Endodermal cell (in vitro differentiated cells): ENCODE results near the gene YIF1A. TPM values are rescaled to one million over a fixed set of nuclear protein-coding genes. Genes with fewer than 3 reads are reported as not detected.

Source experiments
- DNase-seq: peaks from one replicate; pipeline ENCODE4 v3.0.0-alpha.2; 2017
- H3K27ac ChIP-seq: 2 replicates; pipeline ENCODE4 v1.5.1; 2013; ENCODE audit warnings: mild to moderate bottlenecking, low read depth, low read length, moderate library complexity
- H3K27me3 ChIP-seq: 2 replicates; pipeline ENCODE4 v1.6.1; 2013; ENCODE audit warnings: mild to moderate bottlenecking, low read length, moderate library complexity; ENCODE audit not compliant: insufficient read depth, control insufficient read depth, poor library complexity, severe bottlenecking
- H3K36me3 ChIP-seq: 2 replicates; pipeline ENCODE4 v1.7.0; 2013; ENCODE audit warnings: mild to moderate bottlenecking, low read length, moderate library complexity; ENCODE audit not compliant: control insufficient read depth, insufficient read depth
- H3K4me1 ChIP-seq: one replicate; pipeline ENCODE4 v1.7.0; 2013; ENCODE audit warnings: low read length; ENCODE audit not compliant: control insufficient read depth, insufficient read depth
- H3K4me3 ChIP-seq: 2 replicates; pipeline ENCODE4 v1.5.1; 2013; ENCODE audit warnings: mild to moderate bottlenecking, low read length, moderate library complexity
- H3K9ac ChIP-seq: 2 replicates; pipeline ENCODE4 v1.6.1; 2013; ENCODE audit warnings: mild to moderate bottlenecking, low read length, moderate library complexity; ENCODE audit not compliant: poor library complexity, severe bottlenecking; ENCODE audit errors: extremely low read depth
- H3K9me3 ChIP-seq: 2 replicates; pipeline ENCODE4 v1.6.1; 2013; ENCODE audit warnings: mild to moderate bottlenecking, low read length, moderate library complexity; ENCODE audit not compliant: control insufficient read depth
- H3K27ac Mint-ChIP-seq: 2 replicates; pipeline ENCODE4 v1.8.0; 2020; ENCODE audit warnings: mixed read lengths
- H3K27me3 Mint-ChIP-seq: 2 replicates; pipeline ENCODE4 v1.8.0; 2021; ENCODE audit warnings: mild to moderate bottlenecking, mixed read lengths; ENCODE audit not compliant: insufficient read depth
- H3K36me3 Mint-ChIP-seq: 2 replicates; pipeline ENCODE4 v1.8.0; 2020; ENCODE audit warnings: low read depth, mixed read lengths
- H3K4me1 Mint-ChIP-seq: 2 replicates; pipeline ENCODE4 v1.8.0; 2020; ENCODE audit warnings: mixed read lengths
- H3K4me3 Mint-ChIP-seq: 2 replicates; pipeline ENCODE4 v1.8.0; 2020; ENCODE audit warnings: mild to moderate bottlenecking, moderate library complexity, mixed read lengths
- H3K9me3 Mint-ChIP-seq: 2 replicates; pipeline ENCODE4 v1.8.0; 2020; ENCODE audit warnings: mild to moderate bottlenecking, mixed read lengths
- WGBS, 2 experiments: methylation state at CpG; one replicate each; pipeline versions ENCODE4 v1.1.5 to v1.1.7; 2013; ENCODE audit warnings: missing lambda C conversion rate in 2 of 2, mixed read lengths in 1 of 2; ENCODE audit not compliant: insufficient coverage in 1 of 2, insufficient read length in 1 of 2; 5-methylcytosine and 5-hydroxymethylcytosine counted together
- total RNA-seq, 2 donors: library from RNA; stranded (reverse); fragmentation: NEBNext Ultra II Directional in 1 of 2; extraction: Animal tissue kit (Norgen Biotek cat#: 25700) in 1 of 2; gene quantifications; 2 replicates in 1 of 2; 3 replicates in 1 of 2; pipeline ENCODE4 v1.2.1, GENCODE V29; 2021
- TF ChIP-seq, protein P1 (sequence below): fragments of 200-600 bp; sonication (generic); conservative IDR thresholded peaks from 2 replicates; pipeline ENCODE4 v1.5.0; 2021; ENCODE audit warnings: antibody characterized with exemption, mild to moderate bottlenecking

The YIF1A gene
- total RNA-seq, 2 donors from 2014 or later: 70.6 to 80.1 TPM

DNA sequence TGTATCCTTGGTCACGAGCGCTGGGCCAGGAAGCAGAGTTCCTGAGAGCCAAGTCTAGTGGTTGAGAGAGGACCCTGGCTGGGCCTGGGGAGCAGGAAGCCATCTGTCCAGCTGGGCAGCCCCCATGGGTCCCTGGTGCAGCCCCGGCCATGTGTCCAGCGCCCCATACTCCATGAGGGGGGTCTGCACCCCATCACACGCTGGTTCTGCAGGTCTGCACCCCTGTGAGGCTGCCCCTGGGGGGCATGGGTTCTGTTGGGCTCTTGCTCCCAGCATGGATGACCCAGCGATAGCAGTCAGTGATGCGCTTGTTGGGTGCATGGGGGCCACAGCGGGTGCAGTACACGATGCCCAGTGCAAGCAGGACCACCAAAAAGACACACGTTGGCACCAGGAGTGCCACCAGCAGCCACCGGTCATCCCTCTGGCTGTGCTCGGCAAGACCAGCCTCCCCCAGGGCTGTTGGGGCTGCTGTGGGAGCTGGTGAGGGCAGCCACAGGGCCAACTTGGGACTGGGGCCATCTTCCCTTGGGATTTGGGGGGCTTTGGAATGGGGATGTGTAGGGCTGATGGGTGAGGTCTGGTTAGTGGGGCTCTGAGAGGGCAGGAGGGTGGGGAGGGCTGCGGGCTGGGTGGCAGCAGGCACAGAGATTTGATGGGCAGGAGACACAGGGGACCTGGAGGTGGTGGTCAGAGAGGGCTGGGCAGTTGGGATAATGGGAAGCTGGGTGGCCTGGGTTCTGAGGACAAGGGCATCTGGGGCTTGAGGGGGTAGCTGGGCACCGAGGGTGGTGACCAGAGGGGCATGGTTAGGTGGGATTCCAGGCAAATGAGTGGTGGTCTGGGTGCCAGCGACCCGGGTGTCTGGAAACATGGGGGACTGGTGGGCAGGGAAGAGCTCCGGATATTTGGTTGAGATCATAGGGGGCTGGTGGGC lies 25.9 kb upstream of the YIF1A start:
- no peak overlapping the region for H3K4me3 Mint-ChIP-seq
- peaks cover 9% of the 10 kb centered on the region for H3K4me1 Mint-ChIP-seq
- Histone ChIP-seq H3K9me3 (no peaks in the 10 kb centered on the region), H3K4me3 (no peak overlapping the region), H3K9ac (no peak overlapping the region), H3K27me3 (no peaks in the 10 kb centered on the region), H3K36me3 (no peaks in the 10 kb centered on the region), H3K4me1 (peaks cover 3% of the 10 kb centered on the region), H3K27ac (no peak overlapping the region)
- no peak overlapping the region for H3K27ac Mint-ChIP-seq
- peaks cover 22% of the 10 kb centered on the region for H3K27me3 Mint-ChIP-seq
- peaks cover 13% of the 10 kb centered on the region for H3K9me3 Mint-ChIP-seq
- 92 to 96% methylated on average over 13 to 17 of the region's 17 CpGs for WGBS, 2 experiments
- TF ChIP-seq, protein P1, sequence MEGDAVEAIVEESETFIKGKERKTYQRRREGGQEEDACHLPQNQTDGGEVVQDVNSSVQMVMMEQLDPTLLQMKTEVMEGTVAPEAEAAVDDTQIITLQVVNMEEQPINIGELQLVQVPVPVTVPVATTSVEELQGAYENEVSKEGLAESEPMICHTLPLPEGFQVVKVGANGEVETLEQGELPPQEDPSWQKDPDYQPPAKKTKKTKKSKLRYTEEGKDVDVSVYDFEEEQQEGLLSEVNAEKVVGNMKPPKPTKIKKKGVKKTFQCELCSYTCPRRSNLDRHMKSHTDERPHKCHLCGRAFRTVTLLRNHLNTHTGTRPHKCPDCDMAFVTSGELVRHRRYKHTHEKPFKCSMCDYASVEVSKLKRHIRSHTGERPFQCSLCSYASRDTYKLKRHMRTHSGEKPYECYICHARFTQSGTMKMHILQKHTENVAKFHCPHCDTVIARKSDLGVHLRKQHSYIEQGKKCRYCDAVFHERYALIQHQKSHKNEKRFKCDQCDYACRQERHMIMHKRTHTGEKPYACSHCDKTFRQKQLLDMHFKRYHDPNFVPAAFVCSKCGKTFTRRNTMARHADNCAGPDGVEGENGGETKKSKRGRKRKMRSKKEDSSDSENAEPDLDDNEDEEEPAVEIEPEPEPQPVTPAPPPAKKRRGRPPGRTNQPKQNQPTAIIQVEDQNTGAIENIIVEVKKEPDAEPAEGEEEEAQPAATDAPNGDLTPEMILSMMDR: no peak
- H3K36me3 Mint-ChIP-seq: no peaks in the 10 kb centered on the region
- DNase-seq: no peak

DNA sequence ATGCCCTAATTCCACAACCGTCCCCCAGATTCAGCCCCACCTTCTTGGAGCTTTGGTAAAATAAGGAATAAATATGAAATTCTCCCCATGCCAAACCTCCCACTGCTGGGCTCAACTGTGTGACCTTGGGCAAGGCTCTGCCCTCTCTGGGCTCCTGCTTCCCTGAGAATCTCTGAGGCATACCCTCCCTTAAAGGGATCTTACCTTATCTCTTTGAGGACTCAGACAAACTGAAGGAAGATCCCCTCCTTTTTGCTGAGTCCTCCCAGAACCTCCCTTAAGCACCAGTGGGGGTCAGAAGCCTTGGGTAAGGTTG lies 25.2 kb upstream of the YIF1A start:
- H3K27ac Mint-ChIP-seq: no peak overlapping the region
- TF ChIP-seq, protein P1: no peak
- WGBS, 2 experiments: 80% methylated on average over 1 of the region's 1 CpG; no CpG with 5 or more reads in 1 of the 2 experiments

DNA sequence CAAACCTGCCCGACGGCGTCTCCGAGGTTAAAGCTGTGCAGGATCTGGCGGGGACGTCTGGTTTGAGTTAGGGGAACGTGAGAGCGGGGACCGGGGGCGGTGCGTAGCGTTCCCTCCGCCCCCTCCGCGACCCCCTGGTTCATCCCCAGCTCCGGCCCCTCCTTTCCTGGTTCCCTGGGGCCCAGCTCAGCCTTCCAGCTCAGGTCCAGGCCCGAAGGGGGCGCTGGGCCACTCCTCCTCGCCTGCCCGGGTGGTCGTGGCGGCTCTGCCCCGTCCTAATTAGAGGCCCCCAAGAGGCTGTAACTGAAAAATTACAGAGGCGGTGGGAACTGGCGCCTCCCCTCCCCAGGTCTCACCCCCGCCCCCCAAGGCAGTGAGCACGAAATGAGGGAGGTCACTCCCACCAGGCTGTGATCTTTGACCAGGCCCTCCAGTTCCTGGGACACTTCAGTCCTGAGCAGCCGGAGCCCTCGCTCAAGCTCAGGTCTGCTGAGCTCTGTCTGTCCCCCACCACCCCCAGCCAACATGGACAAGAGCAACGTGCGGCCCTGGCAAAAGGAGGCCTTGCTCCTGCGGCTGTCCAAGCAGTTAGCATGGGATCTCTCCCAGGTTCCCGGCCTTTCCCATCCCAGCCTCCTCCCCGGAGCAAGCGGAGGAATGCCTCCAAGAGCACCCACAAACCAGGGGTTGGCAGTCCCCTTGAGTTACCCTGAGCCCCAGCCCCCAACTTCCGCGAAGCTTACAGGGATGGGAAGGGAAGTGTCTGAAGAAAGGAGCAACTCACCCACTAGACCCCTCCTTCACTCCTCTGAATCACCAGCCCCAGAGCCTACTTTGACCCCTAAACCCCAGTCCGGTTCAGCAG lies 24.6 kb upstream of the YIF1A start:
- no peaks in the 10 kb centered on the region for H3K36me3 Mint-ChIP-seq
- H3K4me1 ChIP-seq: peaks cover 3% of the 10 kb centered on the region
- H3K27ac ChIP-seq: peak overlapping the region; percentile 98
- no peaks in the 10 kb centered on the region for H3K36me3 ChIP-seq
- TF ChIP-seq, protein P1: peak; percentile 65
- 40 to 44% methylated on average over 2 to 38 of the region's 38 CpGs for WGBS, 2 experiments
- no peaks in the 10 kb centered on the region for H3K9me3 ChIP-seq
- H3K27me3 Mint-ChIP-seq: peaks cover 21% of the 10 kb centered on the region
- H3K9me3 Mint-ChIP-seq: peaks cover under 1% of the 10 kb centered on the region
- H3K9ac ChIP-seq: peak overlapping the region; percentile 15
- H3K4me3 Mint-ChIP-seq: peak overlapping the region; percentile 72
- H3K4me3 ChIP-seq: peak overlapping the region; percentile 75
- H3K27ac Mint-ChIP-seq: peak overlapping the region; percentile 95
- H3K4me1 Mint-ChIP-seq: peaks cover 9% of the 10 kb centered on the region
- DNase-seq: peak; percentile 87
- H3K27me3 ChIP-seq: no peaks in the 10 kb centered on the region

More for the DNA sequence above, 25.2 kb upstream of the YIF1A start:
- Histone ChIP-seq H3K27ac (no peak overlapping the region), H3K9me3 (no peaks in the 10 kb centered on the region), H3K4me3 (no peak overlapping the region), H3K9ac (no peak overlapping the region), H3K4me1 (peaks cover 3% of the 10 kb centered on the region), H3K27me3 (no peaks in the 10 kb centered on the region), H3K36me3 (no peaks in the 10 kb centered on the region)
- Mint-ChIP-seq H3K4me3 (peak overlapping the region; percentile 72), H3K4me1 (peaks cover 9% of the 10 kb centered on the region), H3K36me3 (no peaks in the 10 kb centered on the region), H3K9me3 (peaks cover 6% of the 10 kb centered on the region), H3K27me3 (peaks cover 24% of the 10 kb centered on the region)
- DNase-seq: no peak
